ENCODE measurements around the gene APCDD1. TPM values are rescaled to one million over a fixed set of nuclear protein-coding genes. Genes with fewer than 3 reads are reported as not detected.
A peak's percentile ranks its signal among the peaks of the same experiment; 100 is the strongest.

Gene APCDD1
- total RNA-seq, 2 donors from 2014 or later, result 53.3 to 73.2 TPM

GRCh38 chr18:10477863-10478260, 23.4 kb downstream of the APCDD1 start:
- TF ChIP-seq CTCF (IDR thresholded peaks at IDR 0.05), result no peak
- Histone ChIP-seq H3K4me1 (peaks cover 0 to 22% of the 10 kb centered on the region in 2 donors), H3K4me3 (no peak overlapping the region), H3K36me3 (peaks cover 5% of the 10 kb centered on the region), H3K9me3 (no peaks in the 10 kb centered on the region), H3K27ac (no peak overlapping the region), H3K27me3 (no peaks in the 10 kb centered on the region)
- DNase-seq (ENCODE audit: low spot score), result no peak

DNA sequence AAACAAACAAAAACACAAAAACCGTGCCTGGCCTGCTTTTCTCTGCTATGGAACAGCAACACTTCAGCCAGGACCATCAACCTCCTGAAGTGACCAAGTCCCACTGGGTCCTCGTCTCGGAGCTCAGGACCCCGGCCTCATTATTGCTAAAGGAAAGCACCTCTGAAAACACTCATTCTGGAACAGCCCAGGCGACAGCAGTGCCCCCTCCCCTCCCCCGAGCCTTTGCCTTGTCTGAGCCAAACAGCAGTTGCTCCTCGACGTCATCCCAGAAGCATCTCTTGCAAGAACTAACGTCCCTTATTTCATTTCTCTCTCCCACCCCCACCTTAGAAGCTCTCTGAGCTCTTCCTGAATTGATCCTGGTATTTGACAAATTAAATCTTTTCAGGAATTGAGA, 27.4 kb downstream of the APCDD1 start:
- Histone ChIP-seq H3K27me3 (no peaks in the 10 kb centered on the region), H3K4me3 (no peak overlapping the region), H3K9me3 (no peaks in the 10 kb centered on the region), H3K27ac (peak overlapping the region in 1 of 2 donors; percentile 28), H3K4me1 (peaks cover 0 to 16% of the 10 kb centered on the region in 2 donors), H3K36me3 (peaks cover 5% of the 10 kb centered on the region)
- no peak for TF ChIP-seq CTCF (IDR thresholded peaks at IDR 0.05)
- no peak for DNase-seq (ENCODE audit: low spot score)

DNA sequence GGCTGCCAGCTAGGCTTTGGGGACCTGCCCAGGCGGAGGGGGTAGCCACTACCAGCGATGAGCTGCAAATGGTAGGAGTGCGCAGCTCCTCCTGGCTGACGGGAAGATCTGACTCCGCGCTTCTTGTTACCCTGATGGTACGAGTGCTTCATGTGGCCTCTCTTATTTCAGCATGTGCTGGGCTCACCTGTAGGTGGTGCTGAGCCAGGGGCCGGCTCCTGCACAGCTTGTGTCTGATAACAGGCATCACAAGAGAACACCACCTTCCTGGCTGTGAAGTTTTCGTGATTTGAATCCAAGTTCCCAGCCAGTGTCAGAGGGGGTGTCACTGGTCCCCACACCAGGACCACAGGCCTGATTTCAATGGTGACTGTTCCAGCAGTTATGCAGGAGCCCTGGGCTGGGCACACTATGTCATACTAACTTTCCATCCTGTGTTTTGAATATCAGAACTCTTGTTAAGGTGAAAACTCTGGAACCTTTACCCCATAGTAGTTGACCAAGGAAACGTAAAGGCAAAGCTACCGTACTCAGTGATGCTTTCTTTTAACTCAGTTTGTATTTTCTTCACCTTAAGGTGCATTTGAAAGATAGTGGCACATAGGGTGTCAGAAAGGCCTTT, 28.0 kb downstream of the APCDD1 start:
- H3K36me3 ChIP-seq, result peaks cover 5% of the 10 kb centered on the region
- no peaks in the 10 kb centered on the region for H3K27me3 ChIP-seq
- no peaks in the 10 kb centered on the region for H3K9me3 ChIP-seq
- no peak for TF ChIP-seq CTCF (IDR thresholded peaks at IDR 0.05)
- peaks cover 0 to 9% of the 10 kb centered on the region in 2 donors for H3K4me1 ChIP-seq
- H3K27ac ChIP-seq, result peak overlapping the region in 1 of 2 donors; percentile 28
- no peak overlapping the region for H3K4me3 ChIP-seq
- no peak for DNase-seq (ENCODE audit: low spot score)

GRCh38 chr18:10482985-10483949, 28.8 kb downstream of the APCDD1 start:
- peaks cover 12% of the 10 kb centered on the region for H3K36me3 ChIP-seq
- no peak overlapping the region for H3K4me3 ChIP-seq
- DNase-seq (ENCODE audit: low spot score), result no peak
- no peaks in the 10 kb centered on the region for H3K27me3 ChIP-seq
- H3K9me3 ChIP-seq, result no peaks in the 10 kb centered on the region
- TF ChIP-seq CTCF (IDR thresholded peaks at IDR 0.05), result no peak
- H3K27ac ChIP-seq, result peak overlapping the region in 1 of 2 donors; percentile 28
- peaks cover 0 to 5% of the 10 kb centered on the region in 2 donors for H3K4me1 ChIP-seq

- Histone ChIP-seq H3K36me3 (peaks cover 22% of the 10 kb centered on the region), H3K27ac (no peak overlapping the region), H3K4me1 (peaks cover 0 to 5% of the 10 kb centered on the region in 2 donors), H3K9me3 (no peaks in the 10 kb centered on the region), H3K27me3 (no peaks in the 10 kb centered on the region), H3K4me3 (no peak overlapping the region)
- no peak for DNase-seq (ENCODE audit: low spot score)
- no peak for TF ChIP-seq CTCF (IDR thresholded peaks at IDR 0.05)
These were observed 31.0 kb downstream of the APCDD1 start for GRCh38 chr18:10485475-10485874.
